Colonic mucosa (tissue), 4 donors: Measurements from ENCODE around the gene LRPPRC. TPM values are rescaled to one million over a fixed set of nuclear protein-coding genes. Genes with fewer than 3 reads are reported as not detected.

Experiments used
- DNase-seq: peaks from one replicate; pipeline ENCODE4 v3.0.0-alpha.2; 2020
- H3K27ac ChIP-seq: fragments of 200-600 bp; one replicate; pipeline ENCODE4 v1.8.0; 2021
- H3K27me3 ChIP-seq: fragments of 200-600 bp; one replicate; pipeline ENCODE4 v1.8.0; 2021
- H3K36me3 ChIP-seq: fragments of 200-600 bp; one replicate; pipeline ENCODE4 v1.8.0; 2021
- H3K4me1 ChIP-seq: fragments of 200-600 bp; one replicate; pipeline ENCODE4 v1.8.0; 2021; ENCODE audit warnings: mild to moderate bottlenecking
- H3K4me3 ChIP-seq: fragments of 200-600 bp; one replicate; pipeline ENCODE4 v1.8.0; 2021
- H3K9ac ChIP-seq, 2 donors: one replicate each; pipeline ENCODE4 v1.7.0; 2013; ENCODE audit warnings: control low read depth in 2 of 2, low read depth in 2 of 2, low read length in 2 of 2
- H3K9me3 ChIP-seq: fragments of 200-600 bp; one replicate; pipeline ENCODE4 v1.8.0; 2021
- CTCF ChIP-seq: fragments of 200-600 bp; IDR thresholded peaks from one replicate; pipeline ENCODE4 v1.8.0; 2022; ENCODE audit warnings: antibody characterized with exemption, mild to moderate bottlenecking
- intact Hi-C: fragments of 100-400 bp; cut with DNase I; formaldehyde crosslinking; loops from one replicate; pipeline ENCODE4 v1.14.1; 2022
- total RNA-seq, 2 donors: library from RNA; stranded (reverse); fragmentation: NEBNext Ultra II Directional in 1 of 2; extraction: Animal tissue kit (Norgen Biotek cat#: 25700) in 1 of 2; gene quantifications; one replicate each; pipeline ENCODE4 v1.2.1, GENCODE V29; 2021
- donor health status: healthy.
- donor health status: DM: no; HTN: no; CAD: no.
- donor health status: DM: no; HTN: no; CAD: no.

Gene LRPPRC
- total RNA-seq, 2 donors from 2014 or later = 106 to 131 TPM

GRCh38 chr2:43889416-43889815 is 106.4 kb downstream of the LRPPRC start:
- Histone ChIP-seq H3K9me3 (no peaks in the 10 kb centered on the region), H3K9ac (no peak overlapping the region), H3K4me1 (no peaks in the 10 kb centered on the region), H3K36me3 (peaks cover 8% of the 10 kb centered on the region), H3K27ac (no peak overlapping the region), H3K4me3 (no peak overlapping the region), H3K27me3 (no peaks in the 10 kb centered on the region)
- intact Hi-C loops = no loop called here
- no peak for TF ChIP-seq CTCF
- no peak for DNase-seq

- Histone ChIP-seq H3K27me3 (no peaks in the 10 kb centered on the region), H3K4me3 (no peak overlapping the region), H3K9ac (no peak overlapping the region), H3K4me1 (no peaks in the 10 kb centered on the region), H3K27ac (no peak overlapping the region), H3K9me3 (no peaks in the 10 kb centered on the region), H3K36me3 (peaks cover 8% of the 10 kb centered on the region)
- no peak for TF ChIP-seq CTCF
- intact Hi-C loops = no loop called here
- no peak for DNase-seq
These were observed 108.6 kb downstream of the LRPPRC start for GRCh38 chr2:43887176-43887575.

- H3K9ac ChIP-seq = no peak overlapping the region
- H3K27ac ChIP-seq = no peak overlapping the region
- H3K9me3 ChIP-seq = no peaks in the 10 kb centered on the region
- no peak overlapping the region for H3K4me3 ChIP-seq
- intact Hi-C loops = no loop called here
- peaks cover 8% of the 10 kb centered on the region for H3K36me3 ChIP-seq
- no peaks in the 10 kb centered on the region for H3K27me3 ChIP-seq
- no peak for DNase-seq
- no peak for TF ChIP-seq CTCF
- H3K4me1 ChIP-seq = no peaks in the 10 kb centered on the region
These were observed 110.6 kb downstream of the LRPPRC start for GRCh38 chr2:43885132-43885632.

- no peak for TF ChIP-seq CTCF
- H3K4me3 ChIP-seq = no peak overlapping the region
- no peaks in the 10 kb centered on the region for H3K4me1 ChIP-seq
- no peak overlapping the region for H3K27ac ChIP-seq
- H3K27me3 ChIP-seq = no peaks in the 10 kb centered on the region
- intact Hi-C loops = no loop called here
- H3K9ac ChIP-seq = no peak overlapping the region
- DNase-seq = no peak
- peaks cover 8% of the 10 kb centered on the region for H3K36me3 ChIP-seq
- no peaks in the 10 kb centered on the region for H3K9me3 ChIP-seq
These were observed 111.1 kb downstream of the LRPPRC start for GRCh38 chr2:43884689-43885088.

GRCh38 chr2:43882312-43882711 is 113.5 kb downstream of the LRPPRC start:
- no peak overlapping the region for H3K27ac ChIP-seq
- H3K9ac ChIP-seq = no peak overlapping the region
- DNase-seq = no peak
- H3K27me3 ChIP-seq = no peaks in the 10 kb centered on the region
- no peaks in the 10 kb centered on the region for H3K9me3 ChIP-seq
- TF ChIP-seq CTCF = no peak
- no peak overlapping the region for H3K4me3 ChIP-seq
- intact Hi-C loops = no loop called here
- H3K4me1 ChIP-seq = no peaks in the 10 kb centered on the region
- peaks cover 2% of the 10 kb centered on the region for H3K36me3 ChIP-seq
